Neural cell (in vitro differentiated cells): Measurements from ENCODE around the gene CABLES2. TPM values are rescaled to one million over a fixed set of nuclear protein-coding genes. Genes with fewer than 3 reads are reported as not detected.
A peak's percentile ranks its signal among the peaks of the same experiment; 100 is the strongest.

ENCODE experiments used
- H2AFZ ChIP-seq: fragments of 200-600, 300-800 bp; sonication (generic), shearing (Covaris generic); 2 replicates; pipeline ENCODE4 v1.6.0; 2014; ENCODE audit warnings: low read depth, mild to moderate bottlenecking, antibody characterized with exemption, low read length, moderate library complexity
- H3F3A ChIP-seq: fragments of 200-600 bp; shearing (Covaris generic); 2 replicates; pipeline ENCODE4 v1.6.1; 2016; ENCODE audit warnings: mild to moderate bottlenecking, moderate library complexity, mixed read lengths, antibody characterized with exemption, low read length; ENCODE audit not compliant: insufficient read depth, poor library complexity, severe bottlenecking
- H3K27ac ChIP-seq: fragments of 200-600, 300-800 bp; sonication (generic), shearing (Covaris generic); 2 replicates; pipeline ENCODE4 v1.5.1; 2014; ENCODE audit warnings: mild to moderate bottlenecking, low read length, moderate library complexity
- H3K27me3 ChIP-seq: fragments of 300-800, 200-600 bp; sonication (generic), shearing (Covaris generic); 2 replicates; pipeline ENCODE4 v1.6.0; 2014; ENCODE audit warnings: mild to moderate bottlenecking, low read depth, low read length, moderate library complexity; ENCODE audit not compliant: insufficient read depth
- H3K36me3 ChIP-seq: fragments of 300-800, 200-600 bp; sonication (generic), shearing (Covaris generic); 2 replicates; pipeline ENCODE4 v1.5.1; 2014; ENCODE audit warnings: mild to moderate bottlenecking, antibody characterized with exemption, low read length, moderate library complexity; ENCODE audit not compliant: insufficient read depth
- H3K4me2 ChIP-seq: fragments of 300-800, 200-600 bp; sonication (generic), shearing (Covaris generic); 2 replicates; pipeline ENCODE4 v1.6.0; 2014; ENCODE audit warnings: mild to moderate bottlenecking, low read length
- H3K4me3 ChIP-seq: fragments of 300-800, 200-600 bp; sonication (generic), shearing (Covaris generic); 2 replicates; pipeline ENCODE4 v1.5.1; 2014; ENCODE audit warnings: mild to moderate bottlenecking, low read length, moderate library complexity
- H3K79me2 ChIP-seq: fragments of 200-600 bp; shearing (Covaris generic); replicated peaks from 2 replicates; pipeline ENCODE4 v1.6.0; 2014; ENCODE audit warnings: mild to moderate bottlenecking, low read length, moderate library complexity; ENCODE audit not compliant: insufficient read depth
- H3K9ac ChIP-seq: fragments of 300-800, 200-600 bp; sonication (generic), shearing (Covaris generic); 2 replicates; pipeline ENCODE4 v1.6.1; 2016; ENCODE audit warnings: mild to moderate bottlenecking, low read length, mixed read lengths
- H3K9me2 ChIP-seq: fragments of 200-600 bp; shearing (Covaris generic); 2 replicates; pipeline ENCODE4 v1.6.1; 2016; ENCODE audit warnings: mild to moderate bottlenecking, low read length, mixed read lengths; ENCODE audit not compliant: insufficient read depth
- H3K9me3 ChIP-seq: fragments of 200-600, 300-800 bp; sonication (generic), shearing (Covaris generic); 2 replicates; pipeline ENCODE4 v1.6.1; 2016; ENCODE audit warnings: mild to moderate bottlenecking, mixed run types, low read length, moderate library complexity, mixed read lengths
- H4K20me1 ChIP-seq: fragments of 200-600 bp; shearing (Covaris generic); 2 replicates; pipeline ENCODE4 v1.6.1; 2016; ENCODE audit warnings: mild to moderate bottlenecking, mixed run types; ENCODE audit not compliant: insufficient read depth
- CTCF ChIP-seq: fragments of 450-650 bp; IDR thresholded peaks from 2 replicates; pipeline ENCODE4 v1.5.1; 2014; ENCODE audit warnings: antibody characterized with exemption, mild to moderate bottlenecking, moderate library complexity; ENCODE audit not compliant: poor library complexity, severe bottlenecking
- EP300 ChIP-seq: fragments of 450-650 bp; conservative IDR thresholded peaks from 2 replicates; pipeline ENCODE4 v1.6.1; 2014; ENCODE audit warnings: antibody characterized with exemption, mild to moderate bottlenecking, moderate library complexity; ENCODE audit not compliant: poor library complexity, severe bottlenecking
- EZH2 ChIP-seq: fragments of 200-600, 300-800 bp; shearing (Covaris generic), sonication (generic); IDR thresholded peaks from 2 replicates; pipeline ENCODE4 v1.6.1; 2014; ENCODE audit warnings: antibody characterized with exemption, low read length, borderline replicate concordance, mild to moderate bottlenecking; ENCODE audit not compliant: insufficient read depth, poor library complexity, severe bottlenecking
- MXI1 ChIP-seq: fragments of 450-650 bp; conservative IDR thresholded peaks from 2 replicates; pipeline ENCODE4 v1.6.1; 2014; ENCODE audit warnings: antibody characterized with exemption, mild to moderate bottlenecking; ENCODE audit not compliant: poor library complexity, severe bottlenecking
- POLR2AphosphoS5 ChIP-seq: IDR thresholded peaks from 2 replicates; pipeline ENCODE4 v1.6.1; 2012
- RAD21 ChIP-seq: fragments of 450-650 bp; conservative IDR thresholded peaks from 2 replicates; pipeline ENCODE4 v1.6.1; 2014; ENCODE audit warnings: antibody characterized with exemption, mild to moderate bottlenecking, moderate library complexity
- REST ChIP-seq: IDR thresholded peaks from 2 replicates; pipeline ENCODE4 v1.6.1; 2012; ENCODE audit warnings: borderline replicate concordance
- SMC3 ChIP-seq: fragments of 450-650 bp; conservative IDR thresholded peaks from 2 replicates; pipeline ENCODE4 v1.6.1; 2014; ENCODE audit warnings: antibody characterized with exemption, mild to moderate bottlenecking, moderate library complexity; ENCODE audit not compliant: poor library complexity
- TAF1 ChIP-seq: IDR thresholded peaks from 2 replicates; pipeline ENCODE4 v1.6.1; 2012; ENCODE audit warnings: low read depth
- polyA plus RNA-seq: library from polyadenylated mRNA; depleted of rRNA; stranded (reverse); fragments of >200 nt; gene quantifications from 2 replicates; pipeline ENCODE4 v1.2.3, GENCODE V29; 2014

Gene CABLES2
- polyA plus RNA-seq, 1 donor from 2014 or later, result 8.3 TPM

GRCh38 chr20:62367633-62368391 is 39.3 kb downstream of the CABLES2 start:
- Histone ChIP-seq H3F3A (no peaks in the 10 kb centered on the region), H3K4me3 (peak overlapping the region; percentile 62), H3K79me2 (no peaks in the 10 kb centered on the region), H3K9me3 (no peaks in the 10 kb centered on the region), H3K27ac (no peak overlapping the region), H3K4me2 (no peak overlapping the region), H3K9ac (peak overlapping the region; percentile 67), H4K20me1 (no peaks in the 10 kb centered on the region), H3K27me3 (no peaks in the 10 kb centered on the region), H3K9me2 (no peaks in the 10 kb centered on the region), H3K36me3 (no peaks in the 10 kb centered on the region), H2AFZ (no peak overlapping the region)
- TF ChIP-seq CTCF, result no peak
- no peak for TF ChIP-seq SMC3
- TF ChIP-seq TAF1, result no peak
- TF ChIP-seq REST, result no peak
- no peak for TF ChIP-seq EZH2
- TF ChIP-seq RAD21, result no peak
- TF ChIP-seq MXI1, result no peak
- no peak for TF ChIP-seq EP300
- no peak for TF ChIP-seq POLR2AphosphoS5

GRCh38 chr20:62367136-62367632 is 39.9 kb downstream of the CABLES2 start, which contains the start of gene LAMA5:
Gene LAMA5 (minus strand): TSS chr20:62367312. CDS start chr20:62367245, 67 bp downstream.
- no peaks in the 10 kb centered on the region for H3K9me2 ChIP-seq
- H3K9me3 ChIP-seq, result no peaks in the 10 kb centered on the region
- no peaks in the 10 kb centered on the region for H3K36me3 ChIP-seq
- H3F3A ChIP-seq, result no peaks in the 10 kb centered on the region
- peak within 1 kb of the TSS; percentile 85 for H3K4me3 ChIP-seq
- no peaks in the 10 kb centered on the region for H3K79me2 ChIP-seq
- TF ChIP-seq SMC3, result no peak
- TF ChIP-seq MXI1, result peak; percentile 2
- no peak within 1 kb of the TSS for H3K27ac ChIP-seq
- peak within 1 kb of the TSS; percentile 51 for H3K4me2 ChIP-seq
- no peak within 1 kb of the TSS for H2AFZ ChIP-seq
- H3K27me3 ChIP-seq, result no peaks in the 10 kb centered on the region
- peak within 1 kb of the TSS; percentile 67 for H3K9ac ChIP-seq
- H4K20me1 ChIP-seq, result no peaks in the 10 kb centered on the region
